HEK293T (cell line): ENCODE results near the gene OGDH.

ENCODE experiments used
- CTBP1 ChIP-seq: fragments of 450-650 bp; IDR thresholded peaks from 2 replicates; pipeline ENCODE4 v1.6.1; 2016; ENCODE audit warnings: borderline replicate concordance
- FOXK2 ChIP-seq: fragments of 450-650 bp; IDR thresholded peaks from 2 replicates; pipeline ENCODE4 v1.6.1; 2016; ENCODE audit warnings: mild to moderate bottlenecking
- FOXM1 ChIP-seq: fragments of 450-650 bp; IDR thresholded peaks from 2 replicates; pipeline ENCODE4 v1.6.1; 2017; ENCODE audit warnings: mild to moderate bottlenecking, borderline replicate concordance
- HDGF ChIP-seq: fragments of 450-650 bp; IDR thresholded peaks from 2 replicates; pipeline ENCODE4 v1.6.1; 2017; ENCODE audit warnings: antibody characterized with exemption, borderline replicate concordance
- SP1 ChIP-seq: fragments of 450-650 bp; IDR thresholded peaks from 2 replicates; pipeline ENCODE4 v1.6.1; 2017
- TARDBP ChIP-seq: fragments of 450-650 bp; IDR thresholded peaks from 2 replicates; pipeline ENCODE4 v1.6.1; 2016
- ZNF384 ChIP-seq: fragments of 450-650 bp; IDR thresholded peaks from 2 replicates; pipeline ENCODE4 v1.6.1; 2016

- TF ChIP-seq ZNF384 (no peak), FOXK2 (no peak), TARDBP (no peak), SP1 (no peak), CTBP1 (no peak), HDGF (no peak), FOXM1 (no peak)
Measured at GRCh38 chr7:44634187-44634838, 27.9 kb downstream of the OGDH start.
